GM23338 (cell line): Measurements from ENCODE around the gene COLEC12. TPM values are rescaled to one million over a fixed set of nuclear protein-coding genes. Genes with fewer than 3 reads are reported as not detected.

ENCODE experiments used
- ATAC-seq: fragments of 200-7000 bp; cut with Tn5 transposase; 3 replicates; pipeline ENCODE4 v1.9.1; 2020
- DNase-seq: peaks from one replicate; pipeline ENCODE4 v3.0.0-alpha.2; 2015; ENCODE audit warnings: low spot score
- H2AFZ ChIP-seq: fragments of 200-600 bp; sonication (generic); 2 replicates; pipeline ENCODE4 v1.8.0; 2016; ENCODE audit warnings: antibody characterized with exemption, mild to moderate bottlenecking, moderate library complexity
- H3F3A ChIP-seq: fragments of 200-600 bp; sonication (generic); replicated peaks from 2 replicates; pipeline ENCODE4 v1.8.0; 2017; ENCODE audit warnings: antibody characterized with exemption, mixed run types, low read depth
- H3K27ac ChIP-seq: fragments of 200-600 bp; sonication (generic); 2 replicates; pipeline ENCODE4 v1.6.1; 2016; ENCODE audit warnings: low read depth
- H3K27me3 ChIP-seq: fragments of 200-600 bp; sonication (generic); 2 replicates; pipeline ENCODE4 v1.8.0; 2016; ENCODE audit warnings: mild to moderate bottlenecking, mixed run types, moderate library complexity; ENCODE audit not compliant: insufficient read depth
- H3K36me3 ChIP-seq: fragments of 200-600 bp; sonication (generic); 2 replicates; pipeline ENCODE4 v1.8.0; 2016; ENCODE audit warnings: mild to moderate bottlenecking; ENCODE audit not compliant: insufficient read depth
- H3K4me1 ChIP-seq: fragments of 200-600 bp; sonication (generic); 2 replicates; pipeline ENCODE4 v1.8.0; 2016; ENCODE audit warnings: mild to moderate bottlenecking, moderate library complexity; ENCODE audit not compliant: insufficient read depth
- H3K4me2 ChIP-seq: fragments of 200-600 bp; sonication (generic); 2 replicates; pipeline ENCODE4 v1.7.1; 2017; ENCODE audit warnings: mixed run types
- H3K4me3 ChIP-seq: fragments of 200-600 bp; sonication (generic); 2 replicates; pipeline ENCODE4 v1.6.1; 2016; ENCODE audit warnings: mixed run types
- H3K79me2 ChIP-seq: fragments of 200-600 bp; sonication (generic); replicated peaks from 2 replicates; pipeline ENCODE4 v1.8.0; 2017; ENCODE audit warnings: mild to moderate bottlenecking; ENCODE audit not compliant: insufficient read depth
- H3K9me2 ChIP-seq: fragments of 200-600 bp; sonication (generic); 2 replicates; pipeline ENCODE4 v1.8.0; 2017; ENCODE audit not compliant: insufficient read depth
- H4K20me1 ChIP-seq: fragments of 200-600 bp; sonication (generic); replicated peaks from 2 replicates; pipeline ENCODE4 v1.8.0; 2017; ENCODE audit warnings: mild to moderate bottlenecking; ENCODE audit not compliant: insufficient read depth
- H3K27ac Mint-ChIP-seq: 2 replicates; pipeline ENCODE4 v1.8.0; 2020; ENCODE audit warnings: inconsistent platforms, mild to moderate bottlenecking, moderate library complexity, mixed read lengths
- H3K27me3 Mint-ChIP-seq: 3 replicates; pipeline ENCODE4 v1.8.0; 2022; ENCODE audit warnings: low read depth, mild to moderate bottlenecking, moderate library complexity, mixed read lengths, inconsistent platforms; ENCODE audit not compliant: insufficient read depth, poor library complexity
- H3K36me3 Mint-ChIP-seq: 3 replicates; pipeline ENCODE4 v1.8.0; 2021; ENCODE audit warnings: low read depth, mild to moderate bottlenecking, inconsistent platforms, moderate library complexity, mixed read lengths
- H3K4me1 Mint-ChIP-seq: 3 replicates; pipeline ENCODE4 v1.8.0; 2020; ENCODE audit warnings: mild to moderate bottlenecking, inconsistent platforms, mixed read lengths
- H3K4me3 Mint-ChIP-seq: 3 replicates; pipeline ENCODE4 v1.8.0; 2021; ENCODE audit warnings: moderate library complexity, mild to moderate bottlenecking, inconsistent platforms, mixed read lengths
- H3K9me3 Mint-ChIP-seq: 3 replicates; pipeline ENCODE4 v1.8.0; 2020; ENCODE audit warnings: moderate library complexity, mild to moderate bottlenecking, inconsistent platforms, mixed read lengths
- CREB1 ChIP-seq: fragments of 250-450 bp; sonication (Bioruptor Pico); IDR thresholded peaks from 2 replicates; pipeline ENCODE4 v1.5.0; 2020; ENCODE audit warnings: low read depth, mild to moderate bottlenecking, moderate library complexity
- CTCF ChIP-seq, 2 experiments: fragments of 200-600 bp in 1 of 2; sonication (generic) in 1 of 2; conservative IDR thresholded peaks; 2 replicates each; pipeline versions ENCODE4 v1.5.1 to v1.6.1; 2016 to 2017; ENCODE audit warnings: antibody characterized with exemption in 2 of 2, low read depth in 2 of 2, mild to moderate bottlenecking in 2 of 2, moderate library complexity in 1 of 2
- ETS1 ChIP-seq: IDR thresholded peaks from 2 replicates; pipeline ENCODE4 v1.6.1; 2016; ENCODE audit warnings: antibody characterized with exemption
- EZH2 ChIP-seq: fragments of 200-600 bp; sonication (generic); IDR thresholded peaks from one replicate; pipeline ENCODE4 v1.8.0; 2017; ENCODE audit warnings: antibody characterized with exemption, mild to moderate bottlenecking, low read depth; ENCODE audit not compliant: unreplicated experiment
- EZH2phosphoT487 ChIP-seq: fragments of 200-600 bp; sonication (generic); IDR thresholded peaks from one replicate; pipeline ENCODE4 v1.8.1; 2018; ENCODE audit warnings: antibody characterized with exemption; ENCODE audit not compliant: unreplicated experiment
- JUNB ChIP-seq: IDR thresholded peaks from one replicate; pipeline ENCODE4 v1.6.1; 2016; ENCODE audit warnings: antibody characterized with exemption; ENCODE audit not compliant: unreplicated experiment
- NANOG ChIP-seq: IDR thresholded peaks from 2 replicates; pipeline ENCODE4 v1.6.1; 2016; ENCODE audit warnings: antibody characterized with exemption, borderline replicate concordance
- POLR2AphosphoS5 ChIP-seq: IDR thresholded peaks from 2 replicates; pipeline ENCODE4 v1.6.1; 2016; ENCODE audit warnings: antibody characterized with exemption, low read depth
- STAT1 ChIP-seq: IDR thresholded peaks from one replicate; pipeline ENCODE4 v1.6.1; 2016; ENCODE audit warnings: antibody characterized with exemption; ENCODE audit not compliant: unreplicated experiment
- ZNF114 ChIP-seq: fragments of 250-450 bp; sonication (Bioruptor Pico); IDR thresholded peaks from 2 replicates; pipeline ENCODE4 v1.5.0; 2020; ENCODE audit warnings: mild to moderate bottlenecking, moderate library complexity
- ZNF331 ChIP-seq: fragments of 250-450 bp; sonication (Bioruptor Pico); IDR thresholded peaks from 2 replicates; pipeline ENCODE4 v1.5.0; 2020; ENCODE audit warnings: low read depth, mild to moderate bottlenecking, moderate library complexity
- polyA plus RNA-seq: library from polyadenylated mRNA; unstranded; fragments of >200 nt; fragmentation: Nextera tagmentation; extraction: Ambion mirVana; gene quantifications from 2 replicates; pipeline ENCODE4 v1.2.1, GENCODE V29; 2016
- total RNA-seq: library from RNA; depleted of rRNA; stranded (reverse); fragments of >200 nt; shearing (Covaris generic); gene quantifications from 2 replicates; pipeline ENCODE4 v1.2.3, GENCODE V29; 2014
- TF ChIP-seq, protein P1 (sequence below): IDR thresholded peaks from one replicate; pipeline ENCODE4 v1.6.1; 2018; ENCODE audit warnings: antibody characterized with exemption; ENCODE audit not compliant: unreplicated experiment

The COLEC12 gene
- total and polyA plus RNA-seq, 2 experiments from 2014 or later = 1.1 to 3.2 TPM

DNA sequence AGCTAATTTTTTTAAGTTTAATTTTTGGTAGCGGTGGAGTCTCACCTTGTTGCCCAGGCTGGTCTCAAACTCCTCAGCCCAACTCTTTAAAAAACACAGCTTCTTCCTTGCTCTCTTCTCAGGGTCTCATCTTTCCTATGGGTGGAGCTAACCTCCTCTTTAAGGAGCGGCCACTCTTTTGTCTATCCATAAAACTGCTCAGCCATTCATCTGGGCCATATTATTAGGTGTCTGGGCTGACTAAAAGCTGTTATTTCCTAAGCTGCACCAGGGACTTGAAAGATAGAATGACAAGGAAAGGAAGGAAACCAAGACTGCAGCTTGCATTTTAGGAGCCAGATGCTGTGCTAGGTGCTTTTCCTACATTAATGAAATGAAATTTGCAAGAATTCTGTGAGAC is 196.9 kb downstream of the COLEC12 start:
- no peak overlapping the region for H3K27ac Mint-ChIP-seq
- Histone ChIP-seq H4K20me1 (no peaks in the 10 kb centered on the region), H3K79me2 (no peaks in the 10 kb centered on the region), H3K4me3 (no peak overlapping the region), H3K27me3 (no peaks in the 10 kb centered on the region), H3K36me3 (no peaks in the 10 kb centered on the region), H3K4me1 (peaks cover 25% of the 10 kb centered on the region), H3K4me2 (no peak overlapping the region), H3F3A (no peaks in the 10 kb centered on the region), H3K27ac (no peak overlapping the region), H3K9me2 (no peaks in the 10 kb centered on the region), H2AFZ (peak overlapping the region; percentile 96)
- no peak overlapping the region for H3K4me3 Mint-ChIP-seq
- H3K9me3 Mint-ChIP-seq = no peaks in the 10 kb centered on the region; the same call in 2 of the 3 replicates
- DNase-seq = no peak
- ATAC-seq = no peak
- H3K27me3 Mint-ChIP-seq = peaks cover 4% of the 10 kb centered on the region
- H3K36me3 Mint-ChIP-seq = no peaks in the 10 kb centered on the region
- TF ChIP-seq ETS1 (no peak), POLR2AphosphoS5 (no peak), EZH2phosphoT487 (no peak), CTCF (conservative IDR thresholded peaks at IDR 0.05; ENCODE audit: low read depth in 2 of 2) (no peak), ZNF331 (CRISPR knock-in tag) (no peak), JUNB (no peak), ZNF114 (CRISPR knock-in tag) (no peak), CREB1 (CRISPR knock-in tag) (no peak), STAT1 (no peak), NANOG (no peak), EZH2 (no peak)
- TF ChIP-seq, protein P1, sequence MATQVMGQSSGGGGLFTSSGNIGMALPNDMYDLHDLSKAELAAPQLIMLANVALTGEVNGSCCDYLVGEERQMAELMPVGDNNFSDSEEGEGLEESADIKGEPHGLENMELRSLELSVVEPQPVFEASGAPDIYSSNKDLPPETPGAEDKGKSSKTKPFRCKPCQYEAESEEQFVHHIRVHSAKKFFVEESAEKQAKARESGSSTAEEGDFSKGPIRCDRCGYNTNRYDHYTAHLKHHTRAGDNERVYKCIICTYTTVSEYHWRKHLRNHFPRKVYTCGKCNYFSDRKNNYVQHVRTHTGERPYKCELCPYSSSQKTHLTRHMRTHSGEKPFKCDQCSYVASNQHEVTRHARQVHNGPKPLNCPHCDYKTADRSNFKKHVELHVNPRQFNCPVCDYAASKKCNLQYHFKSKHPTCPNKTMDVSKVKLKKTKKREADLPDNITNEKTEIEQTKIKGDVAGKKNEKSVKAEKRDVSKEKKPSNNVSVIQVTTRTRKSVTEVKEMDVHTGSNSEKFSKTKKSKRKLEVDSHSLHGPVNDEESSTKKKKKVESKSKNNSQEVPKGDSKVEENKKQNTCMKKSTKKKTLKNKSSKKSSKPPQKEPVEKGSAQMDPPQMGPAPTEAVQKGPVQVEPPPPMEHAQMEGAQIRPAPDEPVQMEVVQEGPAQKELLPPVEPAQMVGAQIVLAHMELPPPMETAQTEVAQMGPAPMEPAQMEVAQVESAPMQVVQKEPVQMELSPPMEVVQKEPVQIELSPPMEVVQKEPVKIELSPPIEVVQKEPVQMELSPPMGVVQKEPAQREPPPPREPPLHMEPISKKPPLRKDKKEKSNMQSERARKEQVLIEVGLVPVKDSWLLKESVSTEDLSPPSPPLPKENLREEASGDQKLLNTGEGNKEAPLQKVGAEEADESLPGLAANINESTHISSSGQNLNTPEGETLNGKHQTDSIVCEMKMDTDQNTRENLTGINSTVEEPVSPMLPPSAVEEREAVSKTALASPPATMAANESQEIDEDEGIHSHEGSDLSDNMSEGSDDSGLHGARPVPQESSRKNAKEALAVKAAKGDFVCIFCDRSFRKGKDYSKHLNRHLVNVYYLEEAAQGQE = no peak
- H3K4me1 Mint-ChIP-seq = peaks cover 42% of the 10 kb centered on the region
